Bronchial epithelial cell (primary cell): ENCODE results near the gene MPP2. TPM values are rescaled to one million over a fixed set of nuclear protein-coding genes. Genes with fewer than 3 reads are reported as not detected.

Experiments
- DNase-seq: peaks from one replicate; pipeline ENCODE4 v3.0.0-alpha.2; 2010; ENCODE audit warnings: low read depth
- FAIRE-seq: peaks from 2 replicates; lab custom pipeline; 2011; peaks lifted over from hg19 to GRCh38; lab: Jason Lieb, UNC
- H3K27me3 ChIP-seq: 2 replicates; pipeline ENCODE4 v1.5.1; 2011; ENCODE audit warnings: low read length; ENCODE audit not compliant: control insufficient read depth, insufficient read depth
- H3K36me3 ChIP-seq: 2 replicates; pipeline ENCODE4 v1.5.1; 2011; ENCODE audit warnings: low read length; ENCODE audit not compliant: control insufficient read depth, insufficient read depth
- H3K4me3 ChIP-seq: 2 replicates; pipeline ENCODE4 v1.5.1; 2011; ENCODE audit warnings: mild to moderate bottlenecking, low read depth, low read length, control low read depth
- total RNA-seq: library from RNA; depleted of rRNA; stranded (reverse); fragments of >200 nt; gene quantifications from 2 replicates; pipeline ENCODE4 v1.2.1, GENCODE V29; 2014
- TF ChIP-seq, protein P1 (sequence below): IDR thresholded peaks from 2 replicates; pipeline ENCODE4 v1.5.1; 2011; ENCODE audit warnings: mild to moderate bottlenecking, moderate library complexity, low read length, control low read depth, inconsistent platforms; ENCODE audit not compliant: insufficient read depth, severe bottlenecking

The MPP2 gene
- total RNA-seq, 1 donor from 2014 or later, result 0.26 TPM

DNA sequence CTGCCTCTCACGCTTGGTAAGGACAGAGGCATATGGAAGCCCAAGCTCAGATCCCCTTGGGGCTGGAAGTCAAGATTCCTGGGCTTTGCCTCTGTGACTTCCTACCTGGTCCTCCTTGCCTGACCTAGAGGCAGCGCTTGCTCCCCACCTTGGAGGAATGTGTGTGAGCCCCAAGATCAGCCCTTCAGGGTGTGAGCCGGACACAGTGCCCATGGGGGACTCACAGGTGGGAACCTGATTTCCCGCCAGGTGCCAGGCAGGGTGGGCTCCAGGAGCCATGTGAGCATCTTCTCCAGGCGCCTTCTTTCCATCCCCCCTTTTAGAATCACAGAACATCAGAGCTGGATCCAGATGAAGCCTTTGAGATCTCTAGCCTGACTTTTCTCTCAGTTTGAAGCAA lies 50.2 kb downstream of the MPP2 start:
- Histone ChIP-seq H3K4me3 (no peak overlapping the region), H3K36me3 (no peaks in the 10 kb centered on the region), H3K27me3 (peaks cover 16% of the 10 kb centered on the region)
- FAIRE-seq (no peak), DNase-seq (no peak)
- TF ChIP-seq, protein P1, sequence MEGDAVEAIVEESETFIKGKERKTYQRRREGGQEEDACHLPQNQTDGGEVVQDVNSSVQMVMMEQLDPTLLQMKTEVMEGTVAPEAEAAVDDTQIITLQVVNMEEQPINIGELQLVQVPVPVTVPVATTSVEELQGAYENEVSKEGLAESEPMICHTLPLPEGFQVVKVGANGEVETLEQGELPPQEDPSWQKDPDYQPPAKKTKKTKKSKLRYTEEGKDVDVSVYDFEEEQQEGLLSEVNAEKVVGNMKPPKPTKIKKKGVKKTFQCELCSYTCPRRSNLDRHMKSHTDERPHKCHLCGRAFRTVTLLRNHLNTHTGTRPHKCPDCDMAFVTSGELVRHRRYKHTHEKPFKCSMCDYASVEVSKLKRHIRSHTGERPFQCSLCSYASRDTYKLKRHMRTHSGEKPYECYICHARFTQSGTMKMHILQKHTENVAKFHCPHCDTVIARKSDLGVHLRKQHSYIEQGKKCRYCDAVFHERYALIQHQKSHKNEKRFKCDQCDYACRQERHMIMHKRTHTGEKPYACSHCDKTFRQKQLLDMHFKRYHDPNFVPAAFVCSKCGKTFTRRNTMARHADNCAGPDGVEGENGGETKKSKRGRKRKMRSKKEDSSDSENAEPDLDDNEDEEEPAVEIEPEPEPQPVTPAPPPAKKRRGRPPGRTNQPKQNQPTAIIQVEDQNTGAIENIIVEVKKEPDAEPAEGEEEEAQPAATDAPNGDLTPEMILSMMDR, result no peak

DNA sequence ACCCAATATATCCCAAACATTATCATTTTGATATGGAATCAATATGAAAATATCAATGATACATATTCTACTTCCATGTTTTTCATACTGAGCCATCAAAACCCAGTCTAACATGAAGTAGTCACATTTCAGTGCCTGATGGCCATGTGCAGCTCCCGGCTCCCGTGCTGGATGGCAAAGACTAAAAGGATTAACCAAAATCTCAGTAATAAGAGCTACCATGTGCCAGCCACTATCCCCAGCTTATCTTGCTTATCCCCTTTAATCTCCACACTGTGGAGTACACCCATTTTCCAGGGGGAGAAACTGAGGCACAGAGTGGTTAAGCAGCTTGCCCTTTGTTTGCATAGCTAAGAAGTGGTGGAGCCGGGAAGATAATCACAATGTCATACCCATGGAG lies 51.2 kb downstream of the MPP2 start:
- Histone ChIP-seq H3K36me3 (no peaks in the 10 kb centered on the region), H3K27me3 (peaks cover 16% of the 10 kb centered on the region), H3K4me3 (no peak overlapping the region)
- TF ChIP-seq, protein P1, result no peak
- DNase-seq, result no peak
- no peak for FAIRE-seq

DNA sequence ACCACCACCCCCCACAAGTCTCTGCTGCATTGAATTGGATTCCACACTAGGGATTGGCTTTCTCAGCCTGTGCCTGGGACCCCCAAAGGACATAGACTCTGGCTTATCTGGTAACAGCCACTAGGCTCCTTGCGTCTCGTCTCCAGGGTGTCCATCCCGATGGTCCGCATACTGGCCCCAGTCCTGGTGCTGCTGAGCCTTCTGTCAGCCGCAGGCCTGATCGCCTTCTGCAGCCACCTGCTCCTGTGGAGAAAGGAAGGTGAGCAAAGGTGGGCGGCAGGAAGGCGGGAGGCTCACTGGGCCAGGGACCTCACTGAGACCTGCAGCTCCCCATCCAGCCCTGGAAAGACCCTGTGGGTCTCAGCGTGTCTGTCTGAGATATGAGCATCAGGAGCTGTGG lies 52.3 kb downstream of the MPP2 start:
- no peaks in the 10 kb centered on the region for H3K36me3 ChIP-seq
- TF ChIP-seq, protein P1, result no peak
- DNase-seq, result no peak
- peaks cover 16% of the 10 kb centered on the region for H3K27me3 ChIP-seq
- FAIRE-seq, result no peak
- H3K4me3 ChIP-seq, result no peak overlapping the region

DNA sequence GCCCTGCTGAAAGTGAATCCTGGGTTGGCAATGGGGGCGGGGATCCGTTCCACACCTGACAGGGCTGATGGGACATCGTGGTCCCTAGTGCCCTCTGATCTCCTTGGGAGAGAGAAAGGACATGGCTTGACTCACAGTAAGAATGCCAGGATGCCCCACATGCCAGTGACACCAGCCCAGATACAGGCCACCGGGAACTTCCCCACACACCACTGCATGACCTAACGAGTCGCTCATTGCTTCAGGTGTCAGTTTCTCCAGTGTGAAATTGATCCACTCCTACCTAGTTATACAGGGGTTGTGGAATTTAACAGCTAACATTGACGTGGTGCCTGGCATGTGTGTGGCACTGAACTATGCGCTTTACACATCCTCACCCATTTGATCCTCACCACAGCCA lies 52.8 kb downstream of the MPP2 start:
- peak; percentile 82 for FAIRE-seq
- no peak for DNase-seq
- peaks cover 17% of the 10 kb centered on the region for H3K27me3 ChIP-seq

GRCh38 chr17:43853546-43853945 lies 53.8 kb downstream of the MPP2 start:
- Histone ChIP-seq H3K36me3 (no peaks in the 10 kb centered on the region), H3K27me3 (peaks cover 18% of the 10 kb centered on the region), H3K4me3 (no peak overlapping the region)
- TF ChIP-seq, protein P1, result no peak
- FAIRE-seq, result peak; percentile 83
- no peak for DNase-seq

More for the DNA sequence above, 52.8 kb downstream of the MPP2 start:
- TF ChIP-seq, protein P1, result no peak
- no peaks in the 10 kb centered on the region for H3K36me3 ChIP-seq
- H3K4me3 ChIP-seq, result no peak overlapping the region

DNA sequence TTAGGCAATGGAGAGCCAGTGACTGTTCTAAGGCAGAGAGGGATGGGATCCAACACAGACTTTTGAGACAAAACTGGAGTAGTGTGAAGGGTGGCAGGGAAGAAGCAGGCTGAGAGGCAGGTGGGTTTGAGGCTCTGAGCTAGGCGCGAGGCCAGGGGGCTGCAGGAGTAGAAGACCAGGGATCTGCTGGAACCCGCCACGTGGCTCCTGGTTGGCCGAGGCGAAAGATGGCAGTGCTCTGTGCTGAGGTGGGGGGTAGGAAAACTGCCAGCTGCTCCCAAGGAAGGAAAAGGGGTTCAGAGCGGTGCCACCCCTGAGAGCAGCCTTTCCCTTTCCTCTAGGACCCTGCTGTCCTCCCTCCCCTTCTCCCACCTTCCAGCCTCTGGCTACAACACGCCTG lies 54.8 kb downstream of the MPP2 start:
- FAIRE-seq, result no peak
- peaks cover 16% of the 10 kb centered on the region for H3K27me3 ChIP-seq
- no peak for DNase-seq
- no peak overlapping the region for H3K4me3 ChIP-seq
- H3K36me3 ChIP-seq, result no peaks in the 10 kb centered on the region
- TF ChIP-seq, protein P1, result no peak
